ENCODE results near the gene LRRC8A. TPM values are rescaled to one million over a fixed set of nuclear protein-coding genes. Genes with fewer than 3 reads are reported as not detected.
"Not testable (repeated sequence)": the region's sequence is repeated elsewhere in the genome, so short reads cannot be mapped to it uniquely, and the experiment has no call there.

Gene LRRC8A
- total and polyA plus RNA-seq, 12 donors: 13.2 to 45.1 (median 19.6) TPM

GRCh38 chr9:128862401-128862851 lies 19.5 kb upstream of the LRRC8A start:
- Histone ChIP-seq H3K4me1 (peaks cover 0 to 22% (median 5%) of the 10 kb centered on the region in 9 donors), H3K4me3 (no peak overlapping the region), H3K9me3 (no peaks in the 10 kb centered on the region), H3K27ac (peak overlapping the region in 2 of 10 donors; percentile 0 to 16), H3K36me3 (no peaks in the 10 kb centered on the region), H3K27me3 (no peaks in the 10 kb centered on the region)
- ATAC-seq (peak in 5 of 8 donors; percentile 36 to 72 (median 50)), DNase-seq (peak in 1 of 2 donors; percentile 24)
- no peak for TF ChIP-seq CTCF (IDR thresholded peaks at IDR 0.05)
- intact Hi-C loops (cut with DNase I): loop anchor here in 3 of 10 donors (2.0 kb wide), 2 partner anchors 64 to 66 kb away; no protein-coding TSS in a partner anchor
- 82 to 86% methylated on average over 6 of the region's 6 CpGs for WGBS, 2 donors

- Histone ChIP-seq H3K4me3 (no peak overlapping the region), H3K9me3 (no peaks in the 10 kb centered on the region), H3K36me3 (no peaks in the 10 kb centered on the region), H3K27ac (no peak overlapping the region), H3K4me1 (peaks cover 0 to 22% (median 5%) of the 10 kb centered on the region in 9 donors), H3K27me3 (no peaks in the 10 kb centered on the region)
- TF ChIP-seq CTCF (IDR thresholded peaks at IDR 0.05): peak; percentile 93 to 99 (median 98)
- intact Hi-C loops (cut with DNase I): loop anchor here (1.0 to 2.0 kb wide), 4 partner anchors 63 to 65 kb away; no protein-coding TSS in a partner anchor
- peak; percentile 78 to 92 (median 86) for ATAC-seq
- peak; percentile 65 to 84 for DNase-seq
- WGBS, 2 donors: 24 to 29% methylated on average over 10 of the region's 10 CpGs
Observed at GRCh38 chr9:128863647-128864046, 18.3 kb upstream of the LRRC8A start.

GRCh38 chr9:128870128-128870940 lies 11.6 kb upstream of the LRRC8A start:
- DNase-seq (no peak), ATAC-seq (no peak)
- Histone ChIP-seq H3K27me3 (no peaks in the 10 kb centered on the region), H3K4me1 (peaks cover 0 to 8% (median 0%) of the 10 kb centered on the region in 9 donors), H3K27ac (no peak overlapping the region), H3K4me3 (no peak overlapping the region), H3K9me3 (no peaks in the 10 kb centered on the region), H3K36me3 (peaks cover 0 to 16% (median 0%) of the 10 kb centered on the region in 9 donors)
- WGBS, 2 donors: 88% methylated on average over 7 of the region's 7 CpGs
- no peak for TF ChIP-seq CTCF (IDR thresholded peaks at IDR 0.05)
- intact Hi-C loops (cut with DNase I): no loop called here

GRCh38 chr9:128870941-128871265 lies 11.0 kb upstream of the LRRC8A start:
- WGBS, 2 donors: 91 to 95% methylated on average over 7 of the region's 7 CpGs
- DNase-seq; H3K27me3 ChIP-seq; H3K27ac ChIP-seq; H3K4me1 ChIP-seq; intact Hi-C loops (cut with DNase I); H3K9me3 ChIP-seq; ATAC-seq; H3K4me3 ChIP-seq: not testable (repeated sequence)
- H3K36me3 ChIP-seq: peaks cover 0 to 16% (median 0%) of the 10 kb centered on the region in 9 donors

GRCh38 chr9:128877852-128878251 lies 4.1 kb upstream of the LRRC8A start:
- H3K36me3 ChIP-seq: no peaks in the 10 kb centered on the region
- H3K9me3 ChIP-seq: no peaks in the 10 kb centered on the region
- H3K27ac ChIP-seq: peak overlapping the region in 4 of 10 donors; percentile 18 to 50 (median 33)
- DNase-seq (no peak), ATAC-seq (no peak)
- H3K4me1 ChIP-seq: peaks cover 0 to 48% (median 32%) of the 10 kb centered on the region in 9 donors
- TF ChIP-seq CTCF (IDR thresholded peaks at IDR 0.05): no peak
- intact Hi-C loops (cut with DNase I): no loop called here
- no peak overlapping the region for H3K4me3 ChIP-seq
- 87 to 90% methylated on average over 5 of the region's 5 CpGs for WGBS, 2 donors
- no peaks in the 10 kb centered on the region for H3K27me3 ChIP-seq
